Kidney epithelial cell (primary cell): ENCODE data around the gene VPS50. TPM values are rescaled to one million over a fixed set of nuclear protein-coding genes. Genes with fewer than 3 reads are reported as not detected.

Experiments used
- DNase-seq: peaks from one replicate; pipeline ENCODE4 v3.0.0-alpha.2; 2010; ENCODE audit warnings: low read depth
- H3K27me3 ChIP-seq: 2 replicates; pipeline ENCODE4 v1.6.0; 2011; ENCODE audit warnings: low read length; ENCODE audit not compliant: control insufficient read depth, insufficient read depth
- H3K36me3 ChIP-seq: 2 replicates; pipeline ENCODE4 v1.5.1; 2011; ENCODE audit warnings: low read length; ENCODE audit not compliant: control insufficient read depth, insufficient read depth
- H3K4me3 ChIP-seq: 2 replicates; pipeline ENCODE4 v1.5.1; 2011; ENCODE audit warnings: low read depth, mild to moderate bottlenecking, control low read depth, low read length
- CTCF ChIP-seq: IDR thresholded peaks from 2 replicates; pipeline ENCODE4 v1.5.1; 2011; ENCODE audit warnings: mild to moderate bottlenecking, moderate library complexity, low read length, control low read depth, inconsistent platforms; ENCODE audit not compliant: insufficient read depth, poor library complexity, severe bottlenecking
- total RNA-seq: library from RNA; depleted of rRNA; stranded (reverse); fragments of >200 nt; gene quantifications from 2 replicates; pipeline ENCODE4 v1.2.3, GENCODE V29; 2015

VPS50 gene
- total RNA-seq, 1 donor from 2014 or later = 18.3 TPM

GRCh38 chr7:93198472-93198871 lies 33.7 kb upstream of the VPS50 start:
- H3K4me3 ChIP-seq = no peak overlapping the region
- H3K27me3 ChIP-seq = no peaks in the 10 kb centered on the region
- no peak for TF ChIP-seq CTCF
- DNase-seq = no peak
- H3K36me3 ChIP-seq = no peaks in the 10 kb centered on the region

GRCh38 chr7:93202594-93203250 lies 29.4 kb upstream of the VPS50 start:
- Histone ChIP-seq H3K4me3 (no peak overlapping the region), H3K27me3 (no peaks in the 10 kb centered on the region), H3K36me3 (no peaks in the 10 kb centered on the region)
- no peak for TF ChIP-seq CTCF
- no peak for DNase-seq

- TF ChIP-seq CTCF = no peak
- no peak for DNase-seq
- Histone ChIP-seq H3K27me3 (no peaks in the 10 kb centered on the region), H3K4me3 (no peak overlapping the region), H3K36me3 (no peaks in the 10 kb centered on the region)
Observed at GRCh38 chr7:93203496-93203895, 28.7 kb upstream of the VPS50 start.

GRCh38 chr7:93205046-93205445 lies 27.1 kb upstream of the VPS50 start:
- H3K27me3 ChIP-seq = no peaks in the 10 kb centered on the region
- no peak for TF ChIP-seq CTCF
- H3K4me3 ChIP-seq = no peak overlapping the region
- DNase-seq = no peak
- H3K36me3 ChIP-seq = no peaks in the 10 kb centered on the region

GRCh38 chr7:93211228-93211818 lies 20.8 kb upstream of the VPS50 start:
- no peaks in the 10 kb centered on the region for H3K36me3 ChIP-seq
- TF ChIP-seq CTCF = no peak
- H3K27me3 ChIP-seq = no peaks in the 10 kb centered on the region
- no peak for DNase-seq
- H3K4me3 ChIP-seq = no peak overlapping the region

GRCh38 chr7:93212881-93213280 lies 19.3 kb upstream of the VPS50 start:
- Histone ChIP-seq H3K4me3 (no peak overlapping the region), H3K36me3 (no peaks in the 10 kb centered on the region), H3K27me3 (no peaks in the 10 kb centered on the region)
- TF ChIP-seq CTCF = no peak
- no peak for DNase-seq
